Measurements from ENCODE around the gene ARID3C.

DNA sequence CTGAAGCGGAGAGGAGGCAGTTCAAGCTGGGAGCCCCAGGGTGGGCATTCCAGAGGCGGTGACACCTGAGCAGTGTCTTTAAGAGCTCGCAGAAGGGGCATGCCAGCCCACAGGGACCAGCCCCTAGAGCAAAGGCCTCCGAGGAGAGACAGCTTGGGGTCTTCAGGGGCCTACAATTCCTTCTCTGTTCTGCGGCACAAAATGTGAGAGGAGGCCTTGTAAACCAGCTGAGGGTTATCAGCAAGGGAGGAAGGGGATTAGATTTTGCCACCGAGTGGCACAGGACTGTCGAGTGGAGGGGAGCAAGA, 9.2 kb upstream of the ARID3C start:
- no peak for TF ChIP-seq TCF4 (CRISPR knock-in tag; IDR thresholded peaks at IDR 0.05; ENCODE audit: borderline replicate concordance)
- TF ChIP-seq RARB (CRISPR knock-in tag; IDR thresholded peaks at IDR 0.05): no peak
- no peak for TF ChIP-seq GLIS3 (CRISPR knock-in tag; IDR thresholded peaks at IDR 0.05)
- no peak for TF ChIP-seq ISL1 (CRISPR knock-in tag; IDR thresholded peaks at IDR 0.05)
- TF ChIP-seq ZNF565 (CRISPR knock-in tag; conservative IDR thresholded peaks at IDR 0.05; ENCODE audit: low read depth): no peak

Measured in SK-N-SH treated with all-trans-retinoic acid at 6 μM for 48 hours (cell line).